ENCODE results near the gene ELP5.

DNA sequence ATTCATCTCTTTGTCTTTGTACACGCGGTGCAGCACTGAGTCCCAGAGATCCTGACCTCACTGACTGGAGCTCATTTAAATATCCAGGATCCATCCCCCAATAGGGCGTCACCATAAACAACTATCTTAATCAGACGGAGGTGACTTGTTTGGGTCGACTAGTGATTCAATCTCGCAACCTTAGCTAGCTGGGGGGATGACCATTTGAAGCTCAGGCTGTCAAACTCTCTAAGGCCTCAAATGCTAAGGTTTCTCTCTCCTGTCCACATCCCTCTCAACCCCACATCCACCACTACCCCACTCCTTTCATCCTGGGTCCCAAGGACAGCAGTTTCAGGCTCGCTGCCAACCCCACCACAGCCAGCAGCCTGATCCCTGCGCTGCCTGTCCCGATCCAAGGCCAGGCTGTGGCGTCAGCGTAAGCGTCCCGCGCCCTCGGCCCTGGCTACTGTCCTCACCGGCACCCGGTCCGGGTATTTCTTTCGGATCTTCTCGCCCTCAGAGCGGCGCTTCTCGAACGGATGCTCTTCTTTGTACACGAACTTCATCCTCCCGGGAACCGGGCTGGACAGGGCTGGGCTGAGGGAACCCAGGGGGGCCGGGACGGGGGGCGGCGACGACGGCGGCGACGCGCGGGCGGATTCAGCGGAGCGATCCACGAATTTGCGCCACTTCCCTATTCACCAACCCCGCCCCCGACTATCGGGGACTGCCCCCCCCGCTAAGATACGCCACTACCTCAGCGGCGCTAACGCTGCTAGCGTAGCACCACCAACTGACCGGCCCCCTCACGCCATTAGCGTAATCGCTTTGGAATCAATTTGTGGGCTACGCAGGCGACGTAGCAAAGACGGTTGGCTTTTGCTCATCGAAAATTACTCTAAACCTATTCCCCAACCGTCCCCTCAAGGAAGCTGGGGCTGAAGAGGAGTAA is 10.0 kb upstream of the ELP5 start, which contains the start of gene GABARAP:
- TF ChIP-seq EZH2 (IDR thresholded peaks at IDR 0.05) (no peak), POLR2AphosphoS5 (IDR thresholded peaks at IDR 0.05; ENCODE audit: borderline replicate concordance, low read depth, low read length) (no peak), FOXP2 (optimal IDR thresholded peaks at IDR 0.05; ENCODE audit: control extremely low read depth, extremely low read length, insufficient read depth) (no peak)

Measured in SK-N-MC (cell line).